Endodermal cell (in vitro differentiated cells): ENCODE measurements around the gene TKFC. TPM values are rescaled to one million over a fixed set of nuclear protein-coding genes. Genes with fewer than 3 reads are reported as not detected.

ENCODE experiments used
- DNase-seq: peaks from one replicate; pipeline ENCODE4 v3.0.0-alpha.2; 2017
- H3K27ac ChIP-seq: 2 replicates; pipeline ENCODE4 v1.5.1; 2013; ENCODE audit warnings: mild to moderate bottlenecking, low read depth, low read length, moderate library complexity
- H3K27me3 ChIP-seq: 2 replicates; pipeline ENCODE4 v1.6.1; 2013; ENCODE audit warnings: mild to moderate bottlenecking, low read length, moderate library complexity; ENCODE audit not compliant: insufficient read depth, control insufficient read depth, poor library complexity, severe bottlenecking
- H3K36me3 ChIP-seq: 2 replicates; pipeline ENCODE4 v1.7.0; 2013; ENCODE audit warnings: mild to moderate bottlenecking, low read length, moderate library complexity; ENCODE audit not compliant: control insufficient read depth, insufficient read depth
- H3K4me1 ChIP-seq: one replicate; pipeline ENCODE4 v1.7.0; 2013; ENCODE audit warnings: low read length; ENCODE audit not compliant: control insufficient read depth, insufficient read depth
- H3K4me3 ChIP-seq: 2 replicates; pipeline ENCODE4 v1.5.1; 2013; ENCODE audit warnings: mild to moderate bottlenecking, low read length, moderate library complexity
- H3K9ac ChIP-seq: 2 replicates; pipeline ENCODE4 v1.6.1; 2013; ENCODE audit warnings: mild to moderate bottlenecking, low read length, moderate library complexity; ENCODE audit not compliant: poor library complexity, severe bottlenecking; ENCODE audit errors: extremely low read depth
- H3K9me3 ChIP-seq: 2 replicates; pipeline ENCODE4 v1.6.1; 2013; ENCODE audit warnings: mild to moderate bottlenecking, low read length, moderate library complexity; ENCODE audit not compliant: control insufficient read depth
- H3K27ac Mint-ChIP-seq: 2 replicates; pipeline ENCODE4 v1.8.0; 2020; ENCODE audit warnings: mixed read lengths
- H3K27me3 Mint-ChIP-seq: 2 replicates; pipeline ENCODE4 v1.8.0; 2021; ENCODE audit warnings: mild to moderate bottlenecking, mixed read lengths; ENCODE audit not compliant: insufficient read depth
- H3K36me3 Mint-ChIP-seq: 2 replicates; pipeline ENCODE4 v1.8.0; 2020; ENCODE audit warnings: low read depth, mixed read lengths
- H3K4me1 Mint-ChIP-seq: 2 replicates; pipeline ENCODE4 v1.8.0; 2020; ENCODE audit warnings: mixed read lengths
- H3K4me3 Mint-ChIP-seq: 2 replicates; pipeline ENCODE4 v1.8.0; 2020; ENCODE audit warnings: mild to moderate bottlenecking, moderate library complexity, mixed read lengths
- H3K9me3 Mint-ChIP-seq: 2 replicates; pipeline ENCODE4 v1.8.0; 2020; ENCODE audit warnings: mild to moderate bottlenecking, mixed read lengths
- CTCF ChIP-seq: fragments of 200-600 bp; sonication (generic); conservative IDR thresholded peaks from 2 replicates; pipeline ENCODE4 v1.5.0; 2021; ENCODE audit warnings: antibody characterized with exemption, mild to moderate bottlenecking
- WGBS, 2 experiments: methylation state at CpG; one replicate each; pipeline versions ENCODE4 v1.1.5 to v1.1.7; 2013; ENCODE audit warnings: missing lambda C conversion rate in 2 of 2, mixed read lengths in 1 of 2; ENCODE audit not compliant: insufficient coverage in 1 of 2, insufficient read length in 1 of 2; 5-methylcytosine and 5-hydroxymethylcytosine counted together
- total RNA-seq, 2 donors: library from RNA; stranded (reverse); fragmentation: NEBNext Ultra II Directional in 1 of 2; extraction: Animal tissue kit (Norgen Biotek cat#: 25700) in 1 of 2; gene quantifications; 2 replicates in 1 of 2; 3 replicates in 1 of 2; pipeline ENCODE4 v1.2.1, GENCODE V29; 2021

The TKFC gene
- total RNA-seq, 2 donors from 2014 or later: 93.7 to 116 TPM

- Histone ChIP-seq H3K36me3 (peaks cover 40% of the 10 kb centered on the region), H3K4me1 (no peaks in the 10 kb centered on the region), H3K9me3 (no peaks in the 10 kb centered on the region), H3K4me3 (peak overlapping the region; percentile 98), H3K27ac (peak overlapping the region; percentile 100), H3K27me3 (no peaks in the 10 kb centered on the region), H3K9ac (peak overlapping the region; percentile 99)
- Mint-ChIP-seq H3K4me1 (peaks cover 6% of the 10 kb centered on the region), H3K9me3 (no peaks in the 10 kb centered on the region), H3K27me3 (no peaks in the 10 kb centered on the region), H3K27ac (peak overlapping the region; percentile 96), H3K4me3 (peak overlapping the region; percentile 81), H3K36me3 (peaks cover 35% of the 10 kb centered on the region)
- DNase-seq: no peak
- WGBS, 2 experiments: 0 to 1% methylated on average over 7 to 12 of the region's 12 CpGs
- no peak for TF ChIP-seq CTCF
Measured at GRCh38 chr11:61362542-61362875, 29.5 kb downstream of the TKFC start.

DNA sequence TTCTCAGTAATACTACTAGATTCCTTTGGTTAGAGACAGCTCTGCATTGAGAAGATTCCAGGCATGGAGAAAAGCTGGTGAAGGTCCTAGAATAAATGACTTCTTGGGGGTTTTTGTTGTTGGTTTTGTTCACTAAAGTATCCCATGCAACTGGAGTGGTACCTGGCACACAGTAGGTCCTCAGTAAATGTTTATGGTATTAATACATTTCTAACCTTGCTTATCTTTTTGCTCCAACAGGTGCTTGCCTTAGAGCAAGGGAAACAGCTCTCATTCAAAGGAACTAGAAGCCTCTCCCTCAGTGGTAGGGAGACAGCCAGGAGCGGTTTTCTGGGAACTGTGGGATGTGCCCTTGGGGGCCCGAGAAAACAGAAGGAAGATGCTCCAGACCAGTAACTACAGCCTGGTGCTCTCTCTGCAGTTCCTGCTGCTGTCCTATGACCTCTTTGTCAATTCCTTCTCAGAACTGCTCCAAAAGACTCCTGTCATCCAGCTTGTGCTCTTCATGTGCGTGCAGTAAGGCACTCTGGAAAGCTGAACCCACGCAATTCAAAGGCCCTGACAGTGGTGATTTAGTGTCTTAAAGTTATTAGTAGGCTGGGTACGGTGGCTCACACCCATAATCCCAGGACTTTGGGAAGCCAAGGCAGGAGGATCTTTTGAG, 31.1 kb downstream of the TKFC start:
- no peak overlapping the region for H3K4me3 ChIP-seq
- Mint-ChIP-seq H3K4me3 (peak overlapping the region; percentile 81), H3K4me1 (peaks cover 6% of the 10 kb centered on the region), H3K27me3 (no peaks in the 10 kb centered on the region), H3K36me3 (peaks cover 50% of the 10 kb centered on the region), H3K27ac (no peak overlapping the region), H3K9me3 (no peaks in the 10 kb centered on the region)
- 90 to 94% methylated on average over 2 to 5 of the region's 5 CpGs for WGBS, 2 experiments
- H3K9ac ChIP-seq: no peak overlapping the region
- H3K4me1 ChIP-seq: no peaks in the 10 kb centered on the region
- H3K27me3 ChIP-seq: no peaks in the 10 kb centered on the region
- no peak overlapping the region for H3K27ac ChIP-seq
- H3K9me3 ChIP-seq: no peaks in the 10 kb centered on the region
- no peak for TF ChIP-seq CTCF
- peaks cover 53% of the 10 kb centered on the region for H3K36me3 ChIP-seq
- DNase-seq: no peak

- peaks cover 18% of the 10 kb centered on the region for H3K9me3 Mint-ChIP-seq
- H3K27ac ChIP-seq: no peak overlapping the region
- no peak overlapping the region for H3K4me3 ChIP-seq
- TF ChIP-seq CTCF: no peak
- H3K27me3 ChIP-seq: no peaks in the 10 kb centered on the region
- H3K9me3 ChIP-seq: peaks cover 13% of the 10 kb centered on the region
- no peak overlapping the region for H3K4me3 Mint-ChIP-seq
- no peaks in the 10 kb centered on the region for H3K4me1 ChIP-seq
- peaks cover 78% of the 10 kb centered on the region for H3K36me3 Mint-ChIP-seq
- H3K36me3 ChIP-seq: peaks cover 74% of the 10 kb centered on the region
- H3K9ac ChIP-seq: no peak overlapping the region
- peaks cover 3% of the 10 kb centered on the region for H3K4me1 Mint-ChIP-seq
- DNase-seq: no peak
- 95 to 96% methylated on average over 4 to 6 of the region's 6 CpGs for WGBS, 2 experiments
- H3K27me3 Mint-ChIP-seq: no peaks in the 10 kb centered on the region
- no peak overlapping the region for H3K27ac Mint-ChIP-seq
Measured at GRCh38 chr11:61367406-61367805, 34.4 kb downstream of the TKFC start.
